HG03469 (cell line): ENCODE results near the gene RUVBL1.

Experiments
- ATAC-seq: cut with Tn5 transposase; IDR thresholded peaks from one replicate; pipeline ENCODE4 v1.9.1; 2021; ENCODE audit warnings: mild to moderate bottlenecking, moderate library complexity, moderate number of reproducible peaks; ENCODE audit not compliant: unreplicated experiment

Gene RUVBL1

GRCh38 chr3:128036119-128036518 is 87.5 kb downstream of the RUVBL1 start:
- no peak for ATAC-seq

DNA sequence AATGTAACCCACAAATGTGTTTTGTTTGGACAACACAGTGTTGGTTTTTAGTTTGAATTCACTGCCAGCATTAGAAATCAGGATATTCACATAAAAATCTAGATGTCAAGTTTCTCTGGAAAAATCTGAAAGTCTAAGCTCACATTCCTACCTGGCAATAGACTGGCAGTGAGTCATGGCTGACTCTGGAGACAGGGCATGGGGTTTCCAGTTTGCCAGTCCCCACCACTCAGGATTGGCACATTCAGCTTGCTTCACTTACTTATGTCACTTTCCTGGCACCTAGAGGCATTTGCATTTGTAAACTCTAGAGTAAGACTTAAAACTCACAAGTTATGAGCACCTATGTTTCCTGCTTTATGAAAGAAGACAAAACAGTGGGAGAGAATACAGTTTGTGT is 90.5 kb downstream of the RUVBL1 start:
- ATAC-seq: no peak
